Astrocyte of the spinal cord (primary cell): ENCODE results near the gene FAM209B.

Source experiments
- DNase-seq: peaks from one replicate; pipeline ENCODE4 v3.0.0; 2011; ENCODE audit warnings: low read depth, low spot score
- H3K4me3 ChIP-seq: 2 replicates; pipeline ENCODE4 v1.5.1; 2011; ENCODE audit warnings: low read depth, mild to moderate bottlenecking, low read length, moderate library complexity
- in situ Hi-C: cut with HindIII; loops from 2 replicates; pipeline ENCODE4 v1.10.0; 2017; ENCODE audit warnings: low sequenced_read_pairs
- TF ChIP-seq, protein P1 (sequence below): IDR thresholded peaks from 2 replicates; pipeline ENCODE4 v1.5.1; 2012; ENCODE audit warnings: low read depth, mild to moderate bottlenecking, low read length, inconsistent platforms

FAM209B gene

DNA sequence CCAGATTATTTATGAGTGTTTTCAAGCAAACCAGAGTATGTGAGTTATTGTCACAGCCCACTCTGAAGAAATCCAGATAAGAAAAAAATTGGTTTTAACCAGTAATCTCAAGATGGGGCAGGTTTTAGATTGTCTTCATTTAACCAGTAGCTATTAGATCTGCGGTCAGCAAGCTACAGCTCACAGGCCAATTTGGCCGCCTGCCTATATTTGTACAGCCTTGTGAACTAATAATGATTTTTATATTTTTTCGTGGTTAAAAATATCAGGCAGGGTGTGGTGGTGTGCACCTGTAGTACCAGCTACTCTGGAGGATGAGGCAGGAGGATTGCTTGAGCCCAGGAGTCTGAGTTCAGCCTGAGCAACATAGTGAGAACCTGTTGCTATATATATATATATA lies 5.0 kb downstream of the FAM209B start:
- H3K4me3 ChIP-seq = no peak overlapping the region
- no peak for DNase-seq
- TF ChIP-seq, protein P1, sequence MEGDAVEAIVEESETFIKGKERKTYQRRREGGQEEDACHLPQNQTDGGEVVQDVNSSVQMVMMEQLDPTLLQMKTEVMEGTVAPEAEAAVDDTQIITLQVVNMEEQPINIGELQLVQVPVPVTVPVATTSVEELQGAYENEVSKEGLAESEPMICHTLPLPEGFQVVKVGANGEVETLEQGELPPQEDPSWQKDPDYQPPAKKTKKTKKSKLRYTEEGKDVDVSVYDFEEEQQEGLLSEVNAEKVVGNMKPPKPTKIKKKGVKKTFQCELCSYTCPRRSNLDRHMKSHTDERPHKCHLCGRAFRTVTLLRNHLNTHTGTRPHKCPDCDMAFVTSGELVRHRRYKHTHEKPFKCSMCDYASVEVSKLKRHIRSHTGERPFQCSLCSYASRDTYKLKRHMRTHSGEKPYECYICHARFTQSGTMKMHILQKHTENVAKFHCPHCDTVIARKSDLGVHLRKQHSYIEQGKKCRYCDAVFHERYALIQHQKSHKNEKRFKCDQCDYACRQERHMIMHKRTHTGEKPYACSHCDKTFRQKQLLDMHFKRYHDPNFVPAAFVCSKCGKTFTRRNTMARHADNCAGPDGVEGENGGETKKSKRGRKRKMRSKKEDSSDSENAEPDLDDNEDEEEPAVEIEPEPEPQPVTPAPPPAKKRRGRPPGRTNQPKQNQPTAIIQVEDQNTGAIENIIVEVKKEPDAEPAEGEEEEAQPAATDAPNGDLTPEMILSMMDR = no peak
- in situ Hi-C loops = no loop called here

DNA sequence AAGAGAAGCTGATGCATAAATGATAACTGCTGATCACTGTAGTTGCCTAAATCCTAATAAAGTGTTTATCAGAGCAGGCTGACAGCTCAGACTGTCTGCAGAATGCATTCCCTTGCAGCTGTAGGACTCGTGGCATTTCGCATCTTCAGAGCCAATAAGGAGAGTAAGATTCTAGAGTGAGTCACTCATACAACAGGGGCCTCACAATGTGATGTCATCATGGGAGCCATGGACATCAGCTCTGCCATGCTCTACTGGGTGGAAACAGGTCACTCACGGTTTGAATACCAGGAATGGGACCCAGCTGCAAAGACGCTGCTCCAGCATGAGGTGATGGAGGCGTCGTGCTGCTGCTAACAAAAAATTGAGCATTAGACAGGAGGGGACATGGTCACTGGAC lies 7.4 kb downstream of the FAM209B start:
- TF ChIP-seq, protein P1 = no peak
- H3K4me3 ChIP-seq = no peak overlapping the region
- no peak for DNase-seq
- in situ Hi-C loops = no loop called here

DNA sequence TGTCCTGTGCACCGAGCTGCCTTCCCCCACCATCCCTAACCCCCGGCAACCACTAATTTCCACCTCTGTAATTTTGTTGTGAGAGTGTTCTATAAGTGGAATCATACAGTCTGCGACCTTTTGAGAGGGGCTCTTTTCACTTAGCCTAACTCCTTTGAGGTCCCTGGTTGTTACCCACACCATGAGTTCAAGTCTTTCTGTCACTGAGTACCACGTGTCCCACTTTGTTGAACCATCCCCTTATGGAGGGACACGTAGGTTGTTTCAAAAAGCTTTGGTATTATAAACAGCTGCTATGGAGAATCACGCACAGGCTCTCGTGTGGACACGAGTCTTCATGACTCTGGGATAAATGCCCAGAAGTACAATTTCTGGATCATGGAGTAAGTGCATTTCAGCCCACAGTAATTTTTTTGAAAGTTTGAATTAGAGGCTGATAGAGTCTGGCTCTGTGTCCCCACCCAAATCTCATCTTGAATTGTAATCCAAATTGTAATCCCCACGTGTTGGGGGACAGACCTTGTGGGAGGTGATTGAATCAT lies 9.5 kb downstream of the FAM209B start:
- H3K4me3 ChIP-seq = no peak overlapping the region
- in situ Hi-C loops = no loop called here
- TF ChIP-seq, protein P1 = no peak
- DNase-seq = no peak

DNA sequence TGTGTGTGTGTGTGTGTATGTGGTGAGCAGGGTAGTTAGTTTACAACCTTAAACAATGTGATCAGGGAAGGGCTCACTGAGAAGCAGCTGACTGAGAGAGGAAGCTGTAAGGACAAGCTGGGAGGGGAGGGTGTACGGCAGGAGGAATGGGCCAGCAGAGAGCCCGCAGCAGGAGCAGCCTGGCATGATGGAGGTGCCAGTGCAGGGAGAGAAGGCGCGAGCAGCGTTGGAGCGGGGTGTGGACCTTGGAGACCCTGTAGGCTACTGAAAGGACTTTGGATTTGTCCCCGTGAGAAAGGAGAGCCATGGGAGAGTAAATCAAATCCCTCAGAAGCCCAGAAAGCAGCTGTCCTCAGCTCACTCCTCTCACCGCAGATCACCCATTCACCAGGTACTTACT lies 18.5 kb downstream of the FAM209B start:
- in situ Hi-C loops = no loop called here
- no peak overlapping the region for H3K4me3 ChIP-seq
- no peak for DNase-seq
- TF ChIP-seq, protein P1 = no peak

DNA sequence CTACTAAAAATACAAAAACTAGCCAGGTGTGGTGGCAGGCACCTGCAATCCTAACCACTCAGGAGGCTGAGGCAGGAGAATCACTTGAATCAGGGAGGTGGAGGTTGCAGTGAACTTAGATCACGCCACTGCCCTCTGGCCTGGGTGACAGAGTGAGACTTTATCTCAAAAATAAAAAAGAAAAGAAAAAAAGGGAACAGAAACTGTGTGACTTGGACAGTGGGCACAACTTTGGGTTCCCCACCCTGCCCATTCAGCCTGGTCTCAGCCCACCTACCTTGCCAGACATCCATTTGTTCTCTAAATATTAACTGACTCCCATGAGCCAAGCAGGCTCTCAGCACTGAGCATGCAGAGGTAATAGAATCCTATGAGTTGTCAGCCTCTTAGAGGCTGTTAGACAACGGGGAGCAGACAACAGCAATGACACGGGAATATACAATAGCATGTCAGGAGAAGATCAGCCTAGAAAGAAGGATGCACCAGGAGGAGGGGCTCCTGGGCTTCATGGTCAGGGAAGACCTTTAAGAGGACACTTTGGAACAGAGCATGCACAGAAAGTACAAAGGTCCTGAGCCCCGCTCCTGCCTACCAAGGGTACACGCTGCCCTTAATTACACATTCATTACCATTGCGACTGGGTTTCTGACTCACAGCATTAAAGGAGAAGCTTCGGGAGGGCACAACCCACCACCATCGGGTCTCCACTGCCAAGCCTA lies 20.0 kb downstream of the FAM209B start:
- DNase-seq = no peak
- in situ Hi-C loops = no loop called here
- TF ChIP-seq, protein P1 = no peak

DNA sequence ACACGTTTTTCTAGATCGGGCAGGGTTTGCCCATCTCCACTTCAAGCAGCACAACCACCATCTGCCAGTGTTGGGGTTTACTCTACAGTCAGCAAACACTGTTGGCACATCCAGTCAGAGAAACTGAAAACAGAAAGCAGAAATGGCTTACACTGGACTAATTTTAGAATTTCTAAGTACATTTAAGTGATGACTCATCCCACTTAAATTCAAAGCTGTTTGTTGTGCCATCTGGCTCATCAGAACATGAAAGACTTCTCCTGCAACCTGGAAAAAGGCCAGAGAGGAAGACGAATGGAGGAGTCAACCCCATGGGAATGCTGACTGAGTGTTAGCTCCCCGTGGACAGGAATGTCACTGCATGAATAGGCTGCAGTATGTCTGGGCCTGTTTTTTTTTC lies 21.8 kb downstream of the FAM209B start:
- DNase-seq = peak; percentile 97
- H3K4me3 ChIP-seq = no peak overlapping the region
- in situ Hi-C loops = no loop called here
- TF ChIP-seq, protein P1 = no peak

More for the DNA sequence above, 20.0 kb downstream of the FAM209B start:
- H3K4me3 ChIP-seq = no peak overlapping the region
